ENCODE results near the gene NR4A3.

DNA sequence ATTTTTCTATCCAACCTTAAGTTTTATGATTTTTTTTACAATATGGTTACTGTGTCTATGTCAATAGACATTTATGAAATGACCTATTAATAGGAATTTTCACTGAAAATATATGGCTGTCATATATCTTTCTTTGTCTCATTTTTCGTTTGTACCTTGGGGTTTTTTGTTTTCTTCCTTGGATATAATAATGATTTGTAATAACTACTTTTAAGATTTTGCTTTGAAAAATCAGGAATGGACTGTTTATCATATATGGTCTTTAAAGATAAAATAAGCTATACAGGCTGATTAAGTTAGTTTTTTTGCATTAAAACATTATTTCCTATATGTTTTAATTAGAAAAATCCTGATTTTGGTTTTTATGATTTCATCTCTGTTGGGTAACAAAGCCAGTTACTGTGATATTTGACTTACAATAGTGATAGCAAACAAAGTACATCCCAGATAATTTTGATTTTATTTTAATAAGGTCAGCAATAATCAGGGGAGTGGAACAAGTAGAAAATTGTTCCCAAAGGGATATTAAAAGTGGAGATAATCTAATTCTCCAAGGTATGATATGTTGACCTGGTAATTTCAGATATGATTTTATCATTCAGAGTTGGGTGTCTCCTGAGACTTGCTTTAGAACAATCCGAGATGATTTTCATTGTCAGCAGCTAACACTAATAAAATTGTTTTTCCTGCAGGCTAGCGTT lies 10.3 kb downstream of the NR4A3 start:
- TF ChIP-seq, protein P1, sequence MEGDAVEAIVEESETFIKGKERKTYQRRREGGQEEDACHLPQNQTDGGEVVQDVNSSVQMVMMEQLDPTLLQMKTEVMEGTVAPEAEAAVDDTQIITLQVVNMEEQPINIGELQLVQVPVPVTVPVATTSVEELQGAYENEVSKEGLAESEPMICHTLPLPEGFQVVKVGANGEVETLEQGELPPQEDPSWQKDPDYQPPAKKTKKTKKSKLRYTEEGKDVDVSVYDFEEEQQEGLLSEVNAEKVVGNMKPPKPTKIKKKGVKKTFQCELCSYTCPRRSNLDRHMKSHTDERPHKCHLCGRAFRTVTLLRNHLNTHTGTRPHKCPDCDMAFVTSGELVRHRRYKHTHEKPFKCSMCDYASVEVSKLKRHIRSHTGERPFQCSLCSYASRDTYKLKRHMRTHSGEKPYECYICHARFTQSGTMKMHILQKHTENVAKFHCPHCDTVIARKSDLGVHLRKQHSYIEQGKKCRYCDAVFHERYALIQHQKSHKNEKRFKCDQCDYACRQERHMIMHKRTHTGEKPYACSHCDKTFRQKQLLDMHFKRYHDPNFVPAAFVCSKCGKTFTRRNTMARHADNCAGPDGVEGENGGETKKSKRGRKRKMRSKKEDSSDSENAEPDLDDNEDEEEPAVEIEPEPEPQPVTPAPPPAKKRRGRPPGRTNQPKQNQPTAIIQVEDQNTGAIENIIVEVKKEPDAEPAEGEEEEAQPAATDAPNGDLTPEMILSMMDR (optimal IDR thresholded peaks at IDR 0.05 in 1 of 3, IDR thresholded peaks at IDR 0.05 in 1 of 3, conservative IDR thresholded peaks at IDR 0.05 in 1 of 3; ENCODE audit: extremely low read depth in 1 of 3, insufficient read depth in 2 of 3, low read length in 3 of 3), result no peak
- TF ChIP-seq EZH2 (IDR thresholded peaks at IDR 0.05; ENCODE audit: low read length), result no peak

All from keratinocyte (primary cell).